GM18507 (cell line): ENCODE results near the gene EBP.

ENCODE experiments used
- DNase-seq: peaks from one replicate; pipeline ENCODE4 v3.0.0; 2011; ENCODE audit warnings: low read depth; ENCODE audit not compliant: insufficient read length; ENCODE audit errors: extremely low spot score
- FAIRE-seq: peaks from 2 replicates; lab custom pipeline; 2011; peaks lifted over from hg19 to GRCh38; lab: Jason Lieb, UNC

EBP gene

GRCh38 chrX:48491809-48492208, 29.8 kb upstream of the EBP start:
- DNase-seq = no peak
- FAIRE-seq = no peak

- DNase-seq = no peak
- FAIRE-seq = peak; percentile 21
Observed at GRCh38 chrX:48492293-48492910, 29.2 kb upstream of the EBP start.

GRCh38 chrX:48493890-48494364, 27.7 kb upstream of the EBP start:
- FAIRE-seq = no peak

DNA sequence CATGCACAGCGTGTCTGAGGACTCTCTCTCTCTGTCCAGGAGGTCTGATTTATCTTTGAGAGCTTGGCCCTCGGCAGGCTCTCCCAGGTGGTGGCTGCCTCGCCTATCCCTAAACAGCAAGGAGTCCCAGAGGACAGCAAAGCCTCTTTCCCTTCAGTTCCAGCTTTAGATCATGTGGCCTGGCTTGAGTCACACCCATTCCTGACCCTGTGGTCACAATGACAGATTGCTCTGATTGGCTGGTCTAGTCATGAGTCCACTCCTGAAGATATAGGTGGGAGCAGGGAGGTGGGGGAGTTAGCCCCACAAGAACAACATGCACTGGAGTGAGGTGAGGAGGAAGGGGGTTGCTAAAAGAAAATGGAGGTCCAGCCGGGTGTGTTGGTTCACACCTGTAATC, 24.9 kb upstream of the EBP start:
- no peak for FAIRE-seq
- DNase-seq = no peak

More at GRCh38 chrX:48493890-48494364, 27.7 kb upstream of the EBP start:
- DNase-seq = no peak

DNA sequence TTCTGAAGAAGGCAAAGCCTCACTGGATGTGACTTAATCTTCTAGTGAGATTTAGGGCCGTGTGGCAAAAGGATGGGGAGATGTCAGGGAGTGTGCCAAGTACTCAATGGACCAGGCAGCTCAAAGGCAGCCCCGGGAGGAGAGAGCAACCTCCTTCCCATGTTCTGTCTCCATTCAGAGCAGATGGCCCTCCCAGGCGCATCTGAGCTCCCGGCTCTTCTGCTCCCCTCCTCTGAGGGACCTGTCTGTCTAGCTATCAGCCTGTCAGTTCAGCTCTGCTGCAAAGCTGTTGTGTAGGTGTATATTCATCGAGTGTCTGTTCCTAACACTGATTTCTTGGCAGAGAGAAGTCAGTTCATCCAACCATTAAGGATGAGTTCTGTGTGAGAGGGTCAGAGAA, 23.7 kb upstream of the EBP start:
- DNase-seq = no peak
- FAIRE-seq = no peak

DNA sequence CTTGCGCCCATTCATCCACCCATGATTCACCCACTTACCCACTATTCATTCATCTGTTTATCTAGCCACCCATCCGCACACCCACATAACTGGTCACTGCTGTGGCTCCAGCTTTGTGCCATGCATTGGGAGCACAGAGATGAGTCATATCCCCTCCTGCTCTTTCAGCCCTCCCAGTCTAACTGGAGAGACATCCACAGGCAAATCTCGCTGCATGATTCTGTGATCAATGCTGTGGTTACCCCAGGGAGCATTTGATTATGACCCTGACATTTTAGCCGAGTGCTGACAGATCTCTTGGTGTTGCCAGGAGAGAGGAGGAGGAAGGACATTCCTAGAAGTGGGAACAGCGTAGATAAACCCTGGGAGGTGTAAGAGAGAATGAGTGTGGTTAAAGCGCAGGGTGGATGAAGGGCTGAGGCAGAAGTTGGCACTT, 23.2 kb upstream of the EBP start:
- FAIRE-seq (no peak), DNase-seq (no peak)

DNA sequence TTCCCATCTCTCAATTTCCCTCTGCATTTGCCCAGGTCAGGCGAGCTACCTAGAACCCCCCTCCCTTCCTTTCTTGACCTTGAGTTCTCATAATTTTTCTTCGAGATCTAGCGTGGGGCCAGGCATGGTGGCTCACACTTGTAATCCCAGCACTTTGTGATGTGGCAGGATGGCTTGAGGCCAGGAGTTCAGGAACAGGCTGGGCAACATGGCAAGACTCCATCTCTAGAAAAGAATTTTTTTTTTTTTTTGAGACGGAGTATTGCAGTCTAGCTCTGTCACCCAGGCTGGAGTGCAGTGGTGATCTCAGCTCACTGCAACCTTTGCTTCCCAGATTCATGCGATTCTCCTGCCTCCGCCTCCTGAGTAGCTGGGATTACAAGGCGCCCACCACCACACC, 17.3 kb upstream of the EBP start:
- DNase-seq (no peak), FAIRE-seq (no peak)

DNA sequence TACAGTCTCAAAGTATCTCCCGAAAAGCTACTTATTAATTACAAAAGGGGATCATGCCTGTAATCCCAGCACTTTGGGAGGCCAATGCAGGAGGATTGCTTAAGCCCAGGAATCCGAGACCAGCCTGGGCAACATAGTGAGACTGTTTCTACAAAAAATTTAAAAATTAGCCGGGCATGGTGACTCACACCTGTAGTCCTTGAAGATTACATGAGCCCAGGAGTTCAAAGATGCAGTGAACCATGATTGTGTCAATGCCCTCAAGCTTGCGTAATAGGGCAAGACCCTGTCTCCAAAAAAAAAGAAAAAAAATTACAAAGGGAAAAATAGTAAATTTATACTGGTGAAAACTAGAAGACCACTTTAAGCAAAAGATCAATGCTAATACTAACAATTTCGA, 16.1 kb upstream of the EBP start:
- DNase-seq (no peak), FAIRE-seq (no peak)

- no peak for FAIRE-seq
- DNase-seq = no peak
Observed at GRCh38 chrX:48507246-48507645, 14.4 kb upstream of the EBP start.

DNA sequence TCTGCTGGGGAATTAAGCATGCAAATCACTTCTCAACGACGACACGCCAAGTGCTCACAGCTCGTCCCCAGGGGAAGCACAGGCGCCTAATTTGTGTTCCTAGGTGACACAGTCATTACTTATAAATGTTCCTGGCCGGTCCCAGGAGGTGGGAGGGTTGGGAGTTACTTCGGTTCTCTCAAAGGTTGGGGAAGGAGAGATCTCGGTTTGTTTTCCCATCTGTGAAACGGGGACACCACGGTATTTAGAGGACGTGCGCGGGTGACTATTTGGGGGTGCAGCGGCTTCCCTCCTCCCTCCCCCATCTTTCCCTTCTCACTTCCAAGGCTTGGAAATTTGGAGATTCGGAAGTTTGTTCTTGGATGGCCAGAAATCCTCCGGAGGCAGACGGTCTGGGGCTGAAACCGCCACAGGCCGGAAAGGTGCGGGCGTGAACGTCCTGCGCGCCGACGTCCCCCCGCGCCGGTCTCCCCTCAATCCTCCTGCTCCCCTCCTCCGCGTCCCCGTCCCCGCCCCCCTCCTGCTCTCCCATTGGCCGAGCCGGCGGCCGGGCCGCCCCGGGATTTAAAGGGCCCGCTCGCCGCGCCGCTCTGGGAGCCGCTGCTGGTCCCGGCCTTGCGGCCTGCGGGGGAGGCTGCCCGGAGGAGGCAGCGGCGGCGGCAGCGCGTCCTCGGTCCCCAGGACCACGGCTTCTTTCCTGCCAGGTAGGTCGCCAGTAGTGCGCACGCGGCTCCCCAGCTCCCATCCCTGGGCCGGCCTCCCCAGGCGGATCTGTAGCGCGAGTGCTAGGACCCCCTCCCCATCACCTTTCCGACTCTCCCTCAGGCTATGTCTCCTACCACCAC, 13.0 kb upstream of the EBP start, which contains the start of gene PORCN:
PORCN (plus strand) TSS at position 593 of the 845 bp plus-strand sequence. CDS start 829 bp downstream, outside the sequence.
- DNase-seq = peak; percentile 83
- peak; percentile 92 for FAIRE-seq

DNA sequence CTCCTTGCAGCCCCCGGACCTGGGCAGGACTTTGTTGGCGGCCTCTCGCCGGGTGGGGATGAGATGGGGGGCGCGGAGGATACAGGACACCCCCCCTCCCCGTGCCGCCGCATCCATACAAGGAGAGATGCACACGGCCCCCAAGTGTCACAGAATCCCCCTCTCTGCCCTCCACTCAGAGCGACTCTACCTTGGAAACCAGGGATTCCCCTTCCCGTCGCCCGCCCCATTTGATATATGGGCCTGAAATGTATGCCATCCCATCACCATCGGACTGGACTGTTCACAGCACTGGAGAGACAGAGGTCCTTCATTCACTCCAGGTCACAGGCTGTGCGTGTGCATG, 12.4 kb upstream of the EBP start:
- DNase-seq (no peak), FAIRE-seq (peak; percentile 49)

- no peak for FAIRE-seq
- DNase-seq = no peak
Observed at GRCh38 chrX:48509619-48510018, 12.0 kb upstream of the EBP start.

- DNase-seq (no peak), FAIRE-seq (peak; percentile 67)
Observed at GRCh38 chrX:48511560-48511959, 10.0 kb upstream of the EBP start.

GRCh38 chrX:48512371-48512935, 9.2 kb upstream of the EBP start:
- no peak for FAIRE-seq
- DNase-seq = no peak

GRCh38 chrX:48513670-48514069, 7.9 kb upstream of the EBP start:
- FAIRE-seq (no peak), DNase-seq (no peak)

DNA sequence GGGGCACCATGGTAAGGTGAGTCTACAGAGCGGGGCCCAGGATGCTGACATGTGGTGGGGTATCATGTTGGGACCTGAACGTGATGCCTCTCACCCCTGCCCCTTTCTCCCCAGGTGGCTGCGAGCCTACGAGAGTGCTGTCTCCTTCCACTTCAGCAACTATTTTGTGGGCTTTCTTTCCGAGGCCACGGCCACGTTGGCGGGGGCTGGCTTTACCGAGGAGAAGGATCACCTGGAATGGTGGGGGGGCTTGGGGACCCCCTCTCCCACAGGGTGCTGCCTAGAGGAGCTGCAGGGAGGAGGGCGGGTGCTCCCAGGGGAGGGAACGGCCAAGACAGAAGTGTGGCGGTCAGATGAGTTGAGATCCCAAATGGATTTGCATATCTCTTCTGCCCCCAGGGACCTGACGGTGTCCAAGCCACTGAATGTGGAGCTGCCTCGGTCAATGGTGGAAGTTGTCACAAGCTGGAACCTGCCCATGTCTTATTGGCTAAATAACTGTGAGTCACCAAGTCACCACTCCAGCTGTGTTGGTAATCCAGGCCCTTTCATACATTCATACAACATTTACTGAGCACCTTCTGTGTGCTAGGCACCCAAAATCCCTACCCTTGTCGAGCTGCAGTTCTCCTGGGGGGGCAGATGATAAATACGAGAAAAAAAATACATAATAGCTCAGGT, 7.3 kb upstream of the EBP start:
- no peak for DNase-seq
- FAIRE-seq = no peak

- DNase-seq (no peak), FAIRE-seq (no peak)
Observed at GRCh38 chrX:48514868-48515460, 6.6 kb upstream of the EBP start.

GRCh38 chrX:48515842-48516241, 5.8 kb upstream of the EBP start:
- DNase-seq (no peak), FAIRE-seq (no peak)

DNA sequence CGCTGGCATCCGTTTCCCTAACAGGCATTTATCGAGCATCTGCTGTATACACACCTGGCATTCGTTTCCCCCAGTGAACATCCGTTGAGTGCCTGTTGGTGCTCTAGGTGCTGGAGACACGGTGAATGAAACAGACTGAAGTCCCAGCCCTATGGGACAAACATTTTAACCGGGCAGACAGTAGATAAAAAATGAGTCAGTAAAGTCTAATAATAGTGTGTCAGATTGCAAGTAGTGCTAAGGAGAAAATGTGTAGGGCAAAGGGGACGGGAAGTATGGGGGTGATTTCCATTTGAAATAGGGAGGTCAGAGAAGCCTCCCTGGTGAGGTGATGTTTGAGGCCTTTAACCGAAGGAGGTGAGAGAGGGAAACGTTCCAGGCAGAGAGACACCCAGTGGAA, 5.3 kb upstream of the EBP start:
- DNase-seq (no peak), FAIRE-seq (no peak)

GRCh38 chrX:48516987-48517386, 4.6 kb upstream of the EBP start:
- no peak for DNase-seq
- FAIRE-seq = no peak
